Measurements from ENCODE around the gene TMEM190. TPM values are rescaled to one million over a fixed set of nuclear protein-coding genes. Genes with fewer than 3 reads are reported as not detected.

TMEM190 gene
- total and polyA plus RNA-seq, 10 of the 15 experiments (the other 5 are each of a cell fraction or from before 2014, with no cell fraction given) = not detected

- TF ChIP-seq MLLT1 (IDR thresholded peaks at IDR 0.05) (peak; percentile 16; the same call in 1 of the 2 replicates), SP1 (IDR thresholded peaks at IDR 0.05; ENCODE audit: low read depth, low read length) (peak; percentile 89)
- TF ChIP-seq, protein P1, sequence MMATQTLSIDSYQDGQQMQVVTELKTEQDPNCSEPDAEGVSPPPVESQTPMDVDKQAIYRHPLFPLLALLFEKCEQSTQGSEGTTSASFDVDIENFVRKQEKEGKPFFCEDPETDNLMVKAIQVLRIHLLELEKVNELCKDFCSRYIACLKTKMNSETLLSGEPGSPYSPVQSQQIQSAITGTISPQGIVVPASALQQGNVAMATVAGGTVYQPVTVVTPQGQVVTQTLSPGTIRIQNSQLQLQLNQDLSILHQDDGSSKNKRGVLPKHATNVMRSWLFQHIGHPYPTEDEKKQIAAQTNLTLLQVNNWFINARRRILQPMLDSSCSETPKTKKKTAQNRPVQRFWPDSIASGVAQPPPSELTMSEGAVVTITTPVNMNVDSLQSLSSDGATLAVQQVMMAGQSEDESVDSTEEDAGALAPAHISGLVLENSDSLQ (IDR thresholded peaks at IDR 0.05) = peak; percentile 98
Measured at GRCh38 chr19:55407800-55408532, 31.3 kb downstream of the TMEM190 start (continued).

DNA sequence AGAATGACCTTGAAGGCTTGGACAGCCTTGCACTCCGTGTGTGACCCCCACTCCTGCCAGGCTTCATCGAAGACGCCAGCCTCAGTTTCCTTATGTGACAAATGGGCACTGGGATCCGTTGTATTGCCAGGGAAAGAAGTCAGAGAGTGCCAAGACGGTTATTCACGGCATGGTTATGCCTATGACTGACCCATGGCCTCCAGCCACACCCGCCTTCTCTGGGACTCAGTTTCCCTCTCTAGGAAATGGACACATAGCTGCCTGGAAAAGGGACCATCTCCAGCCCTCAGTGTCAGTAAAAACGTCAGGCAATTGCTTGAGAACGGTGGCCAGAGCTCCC, 31.9 kb downstream of the TMEM190 start:
- 79% methylated on average over 9 of the region's 9 CpGs for WGBS (ENCODE audit: insufficient coverage, insufficient replicate concordance, low lambda C conversion rate, missing lambda C conversion rate)
- in situ Hi-C loops (cut with MboI) = no loop called here
- FAIRE-seq = no peak
- TF ChIP-seq CBX5 (IDR thresholded peaks at IDR 0.05; ENCODE audit: low read depth) (0 out of 2 replicates have a peak, but pooled peaks have one; percentile 3), TARDBP (IDR thresholded peaks at IDR 0.05; ENCODE audit: borderline replicate concordance) (no peak), HDAC6 (IDR thresholded peaks at IDR 0.05; ENCODE audit: unreplicated experiment) (no peak), ZNF274 (IDR thresholded peaks at IDR 0.05; ENCODE audit: insufficient read depth, insufficient read length) (no peak), MTA2 (IDR thresholded peaks at IDR 0.05; ENCODE audit: low read depth) (peak; percentile 14; the same call in 1 of the 2 replicates), CHD2 (IDR thresholded peaks at IDR 0.05; ENCODE audit: borderline replicate concordance, low read depth, low read length) (no peak), IKZF2 (IDR thresholded peaks at IDR 0.05) (peak in 1 of 2 experiments; percentile 10; a peak in 1 of 4 replicates)
- TF ChIP-seq, protein P2, sequence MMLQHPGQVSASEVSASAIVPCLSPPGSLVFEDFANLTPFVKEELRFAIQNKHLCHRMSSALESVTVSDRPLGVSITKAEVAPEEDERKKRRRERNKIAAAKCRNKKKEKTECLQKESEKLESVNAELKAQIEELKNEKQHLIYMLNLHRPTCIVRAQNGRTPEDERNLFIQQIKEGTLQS (IDR thresholded peaks at IDR 0.05; ENCODE audit: borderline replicate concordance, extremely low read depth, low read depth, low read length) = no peak
- TF ChIP-seq, protein P3, sequence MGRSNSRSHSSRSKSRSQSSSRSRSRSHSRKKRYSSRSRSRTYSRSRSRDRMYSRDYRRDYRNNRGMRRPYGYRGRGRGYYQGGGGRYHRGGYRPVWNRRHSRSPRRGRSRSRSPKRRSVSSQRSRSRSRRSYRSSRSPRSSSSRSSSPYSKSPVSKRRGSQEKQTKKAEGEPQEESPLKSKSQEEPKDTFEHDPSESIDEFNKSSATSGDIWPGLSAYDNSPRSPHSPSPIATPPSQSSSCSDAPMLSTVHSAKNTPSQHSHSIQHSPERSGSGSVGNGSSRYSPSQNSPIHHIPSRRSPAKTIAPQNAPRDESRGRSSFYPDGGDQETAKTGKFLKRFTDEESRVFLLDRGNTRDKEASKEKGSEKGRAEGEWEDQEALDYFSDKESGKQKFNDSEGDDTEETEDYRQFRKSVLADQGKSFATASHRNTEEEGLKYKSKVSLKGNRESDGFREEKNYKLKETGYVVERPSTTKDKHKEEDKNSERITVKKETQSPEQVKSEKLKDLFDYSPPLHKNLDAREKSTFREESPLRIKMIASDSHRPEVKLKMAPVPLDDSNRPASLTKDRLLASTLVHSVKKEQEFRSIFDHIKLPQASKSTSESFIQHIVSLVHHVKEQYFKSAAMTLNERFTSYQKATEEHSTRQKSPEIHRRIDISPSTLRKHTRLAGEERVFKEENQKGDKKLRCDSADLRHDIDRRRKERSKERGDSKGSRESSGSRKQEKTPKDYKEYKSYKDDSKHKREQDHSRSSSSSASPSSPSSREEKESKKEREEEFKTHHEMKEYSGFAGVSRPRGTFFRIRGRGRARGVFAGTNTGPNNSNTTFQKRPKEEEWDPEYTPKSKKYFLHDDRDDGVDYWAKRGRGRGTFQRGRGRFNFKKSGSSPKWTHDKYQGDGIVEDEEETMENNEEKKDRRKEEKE (IDR thresholded peaks at IDR 0.05) = no peak
- TF ChIP-seq, protein P4, sequence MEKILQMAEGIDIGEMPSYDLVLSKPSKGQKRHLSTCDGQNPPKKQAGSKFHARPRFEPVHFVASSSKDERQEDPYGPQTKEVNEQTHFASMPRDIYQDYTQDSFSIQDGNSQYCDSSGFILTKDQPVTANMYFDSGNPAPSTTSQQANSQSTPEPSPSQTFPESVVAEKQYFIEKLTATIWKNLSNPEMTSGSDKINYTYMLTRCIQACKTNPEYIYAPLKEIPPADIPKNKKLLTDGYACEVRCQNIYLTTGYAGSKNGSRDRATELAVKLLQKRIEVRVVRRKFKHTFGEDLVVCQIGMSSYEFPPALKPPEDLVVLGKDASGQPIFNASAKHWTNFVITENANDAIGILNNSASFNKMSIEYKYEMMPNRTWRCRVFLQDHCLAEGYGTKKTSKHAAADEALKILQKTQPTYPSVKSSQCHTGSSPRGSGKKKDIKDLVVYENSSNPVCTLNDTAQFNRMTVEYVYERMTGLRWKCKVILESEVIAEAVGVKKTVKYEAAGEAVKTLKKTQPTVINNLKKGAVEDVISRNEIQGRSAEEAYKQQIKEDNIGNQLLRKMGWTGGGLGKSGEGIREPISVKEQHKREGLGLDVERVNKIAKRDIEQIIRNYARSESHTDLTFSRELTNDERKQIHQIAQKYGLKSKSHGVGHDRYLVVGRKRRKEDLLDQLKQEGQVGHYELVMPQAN (conservative IDR thresholded peaks at IDR 0.05) = 0 out of 2 replicates have a peak, but pooled peaks have one; percentile 24

More for the DNA sequence above, 31.9 kb downstream of the TMEM190 start:
- SMC1A ChIA-PET (ENCODE audit: uncharacterized antibody, unreplicated experiment) = interaction anchor here (1.1 to 1.9 kb wide), 3 partner anchors 9 to 108 kb away, joined by 4 to 5 read pairs (median 5); no protein-coding TSS in a partner anchor
- Histone ChIP-seq H4K20me1 (ENCODE audit: control insufficient read depth, insufficient read depth) (no peaks in the 10 kb centered on the region; the same call in 1 of the 2 replicates), H2AFZ (ENCODE audit: control insufficient read depth, low read depth, low read length) (peak overlapping the region; percentile 96), H3K27me3 (replicated peaks in 1 of 2; ENCODE audit: control insufficient read depth in 2 of 2, insufficient read depth in 2 of 2, low read length in 1 of 2) (no peaks in the 10 kb centered on the region), H3K9me3 (replicated peaks; ENCODE audit: control insufficient read depth, insufficient read depth, low read length) (peaks cover 5% of the 10 kb centered on the region; the same call in 1 of the 3 replicates), H3K9ac (ENCODE audit: control insufficient read depth, insufficient read depth, low read length) (peak overlapping the region; percentile 76), H3K4me3 (peak overlapping the region; percentile 68), H3K4me1 (ENCODE audit: control insufficient read depth, insufficient read depth, low read length) (peaks cover 20% of the 10 kb centered on the region), H3K36me3 (ENCODE audit: control insufficient read depth in 2 of 2, insufficient read depth in 2 of 2, low read length in 1 of 2) (peaks cover 6 to 8% of the 10 kb centered on the region in 2 experiments; a peak in 3 of 4 replicates), H3K27ac (ENCODE audit: control insufficient read depth, insufficient read depth) (peak overlapping the region; percentile 98), H3K79me2 (ENCODE audit: control insufficient read depth, insufficient read depth, low read length) (peaks cover 34% of the 10 kb centered on the region), H3K4me2 (ENCODE audit: control insufficient read depth, insufficient read depth) (peak overlapping the region; percentile 99)
- POLR2A ChIA-PET = interaction anchor here (0.6 to 2.6 kb wide), 4 partner anchors 25 to 154 kb away, joined by 3 to 15 read pairs (median 5); partner anchors contain the start of gene TMEM238
- ATAC-seq (no peak), DNase-seq (ENCODE audit: low read depth, low spot score) (no peak)
- BruUV-seq (replicated peaks) = TSS peak; percentile 97
- intact Hi-C loops (cut with micrococcal nuclease; ENCODE audit: unreplicated experiment) = loop anchor here (1.0 kb wide), 1 partner anchor 216 kb away; the partner anchor contains the start of gene ZNF784
- RAD21 ChIA-PET (ENCODE audit: unreplicated experiment) = no interaction called here
- CTCF ChIA-PET = interaction anchor here (1.3 to 2.0 kb wide), 4 partner anchors 9 to 116 kb away, joined by 4 to 9 read pairs (median 8); no protein-coding TSS in a partner anchor

Measured in GM12878 (cell line).